Measurements from ENCODE around the gene GRM8.

The GRM8 gene

DNA sequence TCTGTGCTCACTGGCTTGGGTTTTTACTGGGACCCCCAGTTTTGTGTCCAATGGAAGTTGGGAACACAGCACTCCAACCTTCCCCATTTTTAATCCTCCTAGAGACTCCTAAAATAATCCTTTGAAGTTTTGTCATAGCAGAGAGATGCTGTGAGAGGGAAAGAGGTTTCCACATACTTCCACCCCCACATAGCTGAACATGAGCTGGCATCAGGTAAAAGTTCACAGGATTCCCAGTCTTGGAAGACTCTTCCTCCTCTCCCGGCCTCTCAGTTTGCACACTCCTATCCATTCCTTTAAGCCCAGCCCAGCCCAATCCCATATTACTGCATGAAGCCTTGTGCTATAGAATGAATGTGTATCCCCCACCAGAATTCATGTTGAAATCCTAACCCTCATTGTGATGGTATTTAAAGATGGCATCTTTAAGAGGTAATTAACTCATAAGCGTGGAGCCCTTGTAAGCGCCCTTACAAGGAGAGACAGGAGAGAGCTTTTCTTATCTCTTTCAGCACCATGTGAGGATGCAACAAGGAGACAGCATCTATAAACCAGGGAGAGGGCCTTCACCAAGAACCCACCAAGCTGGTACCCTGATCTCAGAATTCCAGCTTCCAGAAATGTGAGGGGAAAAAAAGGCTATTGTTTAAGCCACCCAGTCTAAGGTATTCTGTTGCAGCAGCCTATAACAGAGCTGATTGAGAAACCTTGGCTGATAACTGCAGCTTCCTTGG, 22.4 kb downstream of the GRM8 start:
- DNase-seq, result no peak

GRCh38 chr7:127226685-127227374, 25.9 kb downstream of the GRM8 start:
- DNase-seq, result no peak

DNA sequence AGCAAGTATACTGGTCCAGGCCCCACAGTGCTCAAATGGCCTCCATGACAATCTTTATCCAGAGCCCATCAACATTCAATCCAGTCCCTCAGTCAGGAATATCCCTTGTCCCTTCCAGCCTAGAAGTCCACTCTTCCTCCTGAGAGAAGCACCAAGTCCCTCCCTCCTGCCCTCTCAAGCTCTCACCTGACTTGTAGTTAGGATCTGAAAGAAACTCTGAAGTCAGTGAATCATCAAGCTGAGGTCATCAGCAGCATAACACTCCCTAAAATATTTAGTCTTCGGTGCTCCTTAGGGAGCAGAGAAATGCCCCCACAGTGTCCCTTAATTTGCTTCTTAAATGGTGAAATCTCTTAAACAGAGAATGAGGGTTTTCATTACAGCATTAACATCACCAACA, 31.0 kb downstream of the GRM8 start:
- no peak for DNase-seq

GRCh38 chr7:127214956-127215718, 37.6 kb downstream of the GRM8 start:
- DNase-seq, result no peak

DNA sequence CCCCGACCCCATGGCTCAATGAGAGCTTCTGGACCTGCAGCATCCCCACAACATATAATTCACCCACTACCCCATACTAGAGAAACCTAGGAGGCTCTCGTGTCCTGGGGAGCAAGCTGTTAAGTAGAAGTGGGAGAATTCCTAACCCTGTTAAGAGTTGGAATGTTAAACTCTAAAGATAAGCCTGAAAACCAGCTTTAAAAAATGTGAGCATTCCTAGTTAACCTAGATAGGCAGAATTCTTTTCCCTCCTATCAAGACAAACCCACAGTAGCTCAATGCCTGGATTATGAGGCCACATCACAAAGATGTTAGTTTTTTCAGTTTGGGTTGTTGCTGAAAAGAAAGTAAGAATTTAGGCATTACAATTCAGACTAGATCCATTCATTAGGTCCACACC, 42.9 kb downstream of the GRM8 start:
- DNase-seq, result no peak

DNA sequence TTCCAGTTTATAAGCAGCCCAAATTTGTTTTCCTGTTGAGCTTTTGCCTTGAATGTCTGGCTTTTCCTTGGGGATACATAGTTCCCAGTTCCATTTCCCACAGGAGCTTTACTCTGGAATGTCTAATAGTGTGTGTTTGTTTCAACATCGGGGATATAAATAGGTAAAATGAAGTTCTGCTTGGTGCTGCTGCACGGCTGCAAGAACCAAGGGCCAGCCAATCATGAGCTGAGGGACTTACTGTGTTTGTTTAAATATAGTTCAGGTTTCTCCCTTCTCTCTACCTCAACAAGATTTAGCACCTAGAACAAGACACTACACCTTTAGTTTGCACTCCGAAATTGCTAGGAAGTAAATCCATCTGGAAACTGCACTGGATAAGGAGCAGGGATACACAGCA, 43.9 kb downstream of the GRM8 start:
- DNase-seq, result no peak

DNA sequence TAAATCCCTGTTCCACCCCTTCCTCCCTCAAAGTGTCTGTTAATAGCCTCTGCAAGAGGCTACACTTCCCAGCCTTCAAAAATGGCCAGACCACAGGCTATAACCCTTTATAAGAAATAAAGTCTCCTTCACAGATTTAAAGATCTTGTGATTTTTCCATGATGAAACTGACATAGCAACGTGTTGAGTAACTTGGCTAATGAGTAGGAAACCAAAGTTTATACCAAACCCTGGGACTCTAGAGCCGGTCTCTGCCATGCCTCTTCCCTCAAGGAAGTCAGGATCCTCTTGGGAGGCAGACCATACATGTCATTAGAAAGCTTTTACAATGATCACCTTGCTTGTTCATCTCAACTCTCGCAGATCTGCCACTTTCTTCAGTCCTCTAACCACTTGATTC, 44.4 kb downstream of the GRM8 start:
- no peak for DNase-seq

DNA sequence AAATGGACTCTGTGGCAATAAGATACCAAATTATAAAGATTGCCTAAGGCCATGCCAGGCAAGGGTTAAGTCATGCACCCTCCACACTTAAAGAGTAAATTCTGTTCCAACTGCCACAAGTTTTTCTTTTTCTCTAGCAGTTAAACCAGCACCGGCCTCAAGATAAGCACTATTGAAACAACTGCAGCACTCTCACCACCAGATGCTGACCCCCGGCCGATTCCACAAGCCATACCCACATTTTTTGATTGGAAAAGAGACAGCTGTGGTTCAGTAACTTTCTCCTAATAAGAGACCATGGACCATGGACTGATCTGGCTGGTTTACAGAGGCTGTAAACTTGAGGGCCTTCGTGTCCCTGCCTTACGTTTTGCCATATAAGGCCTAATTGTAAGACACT, 44.9 kb downstream of the GRM8 start:
- no peak for DNase-seq

DNA sequence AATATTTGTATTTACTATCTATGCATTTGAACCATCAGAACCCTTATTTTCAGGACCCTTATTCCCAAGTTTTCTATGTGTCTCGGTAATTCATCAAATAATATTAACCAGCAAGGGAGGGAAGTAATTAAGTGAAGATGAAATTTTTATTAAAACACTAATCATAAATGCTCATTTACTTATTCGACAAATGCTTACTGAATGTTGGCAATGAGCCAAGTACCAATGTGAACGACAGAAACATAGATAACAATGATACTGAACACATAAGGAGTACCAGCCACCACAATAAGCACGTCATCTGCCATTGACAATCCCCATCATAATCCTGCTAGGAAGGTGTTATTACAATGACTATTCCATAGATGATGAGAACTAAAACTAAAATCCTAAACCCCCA, 45.5 kb downstream of the GRM8 start:
- no peak for DNase-seq

DNA sequence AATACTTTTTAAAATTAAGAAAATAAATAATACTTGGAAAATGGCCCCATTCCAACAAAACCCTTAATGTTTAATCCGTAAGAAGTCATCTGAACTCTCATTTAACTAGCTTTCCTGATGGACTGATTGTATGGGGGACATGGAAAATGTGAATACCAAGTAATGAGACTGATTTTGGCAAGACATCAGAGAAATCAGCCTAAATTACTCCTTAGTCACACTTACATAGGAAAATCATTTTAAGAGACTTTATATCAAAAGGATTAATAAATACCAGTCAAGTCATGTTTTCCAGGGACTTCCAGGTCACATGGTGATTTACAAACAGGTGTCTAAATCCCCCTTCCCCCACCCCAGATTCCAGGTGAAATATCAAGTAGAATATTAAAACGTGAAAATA, 58.2 kb downstream of the GRM8 start:
- no peak for DNase-seq

DNA sequence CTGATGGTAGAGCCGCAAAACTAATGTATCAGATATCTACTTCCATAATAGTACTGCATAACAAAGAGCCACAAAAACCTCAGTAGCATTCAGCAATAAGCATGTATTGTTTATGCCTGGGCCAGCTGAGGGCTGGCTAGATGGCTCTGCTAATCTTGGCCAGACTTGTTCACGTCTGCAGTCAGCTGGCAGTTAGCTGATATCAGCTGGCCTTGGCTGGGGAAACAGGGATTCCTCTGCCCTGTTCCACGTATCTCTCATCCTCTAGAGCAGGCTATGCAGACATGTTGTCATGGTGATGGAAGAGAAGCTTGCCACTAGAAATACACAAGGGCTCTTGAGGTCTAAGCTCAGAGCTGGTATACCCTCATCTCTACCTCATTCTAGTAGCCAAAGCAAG, 62.9 kb downstream of the GRM8 start:
- DNase-seq, result no peak

DNA sequence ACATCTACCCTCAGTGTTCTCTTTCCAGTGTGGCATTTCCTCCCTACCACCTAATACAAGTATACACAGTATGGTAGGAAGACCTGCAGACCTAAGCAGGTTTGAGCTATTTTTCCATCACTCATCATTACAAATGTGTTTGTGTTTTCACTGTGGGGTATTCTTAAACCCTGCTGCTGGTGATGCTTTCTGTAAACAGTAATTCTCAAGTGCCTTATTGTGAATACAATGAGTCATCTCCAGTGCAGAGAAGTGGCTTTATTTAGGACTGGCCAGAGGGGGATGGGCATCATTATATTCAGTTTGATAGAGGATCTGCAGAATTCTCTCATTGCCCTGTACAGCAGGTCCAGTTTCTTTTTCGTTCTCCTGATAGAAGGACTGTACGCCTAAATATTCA, 63.7 kb downstream of the GRM8 start:
- DNase-seq, result no peak

DNA sequence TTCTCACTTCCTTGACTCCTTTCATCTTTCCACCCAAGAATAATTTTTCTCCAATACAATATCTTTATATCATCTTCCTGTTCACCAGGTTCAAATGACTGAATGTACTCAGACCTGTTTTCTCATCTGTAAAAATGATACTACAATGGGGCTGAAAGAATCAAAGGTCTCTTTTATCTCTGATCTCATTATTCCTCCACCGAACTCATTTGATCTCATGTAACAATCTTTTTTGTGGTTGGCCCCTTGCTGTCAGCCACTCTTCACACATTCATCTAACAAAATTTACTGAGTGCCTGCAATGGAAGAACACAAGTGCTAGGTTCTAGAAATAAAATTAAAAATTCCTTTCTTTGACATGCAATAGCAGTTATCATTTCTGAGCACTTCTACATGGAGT, 65.0 kb downstream of the GRM8 start:
- DNase-seq, result no peak

DNA sequence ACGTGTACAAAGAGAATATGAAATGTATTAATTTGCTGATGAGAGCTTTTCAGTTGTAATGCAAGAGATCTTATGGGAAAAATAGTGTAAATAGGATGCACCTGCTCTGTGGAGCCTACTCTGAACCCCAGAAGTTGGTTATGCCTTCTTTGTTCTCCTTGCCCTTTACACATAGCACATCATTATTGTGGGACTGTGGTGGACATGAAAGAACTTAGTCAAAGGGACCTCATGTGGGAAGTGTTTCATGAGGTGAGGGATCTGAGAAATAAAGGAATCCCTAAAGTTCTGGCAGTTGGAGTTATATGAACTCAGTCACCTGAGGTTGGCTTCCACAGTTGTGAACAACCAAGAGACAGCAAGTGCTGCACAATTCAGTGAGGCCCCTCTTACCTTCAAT, 66.1 kb downstream of the GRM8 start:
- DNase-seq, result no peak

- no peak for DNase-seq
Observed at GRCh38 chr7:127177156-127177555, 75.6 kb downstream of the GRM8 start.

DNA sequence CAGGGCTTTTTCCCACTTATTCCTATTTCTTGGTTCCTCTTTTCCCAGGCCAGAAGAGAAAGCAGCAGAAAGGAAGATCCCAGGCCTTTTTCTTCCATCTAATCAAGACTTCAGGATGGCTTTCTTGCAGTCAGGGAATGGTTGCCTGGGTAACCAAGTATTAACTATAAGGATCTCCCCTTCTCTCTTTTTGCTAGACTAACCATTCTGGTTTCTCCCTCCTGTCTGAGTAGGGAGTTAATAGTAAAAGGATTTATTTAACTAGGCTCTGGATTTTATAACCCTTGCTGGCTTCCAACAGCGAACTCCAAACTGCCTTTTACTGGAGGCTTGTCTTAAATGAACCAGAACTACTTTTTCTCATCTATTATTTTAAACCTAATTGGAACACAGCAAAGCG, 90.4 kb downstream of the GRM8 start:
- no peak for DNase-seq

- DNase-seq, result peak; percentile 1
Observed at GRCh38 chr7:127158659-127159058, 94.1 kb downstream of the GRM8 start.

GRCh38 chr7:127154958-127155357, 97.8 kb downstream of the GRM8 start:
- DNase-seq, result no peak

DNA sequence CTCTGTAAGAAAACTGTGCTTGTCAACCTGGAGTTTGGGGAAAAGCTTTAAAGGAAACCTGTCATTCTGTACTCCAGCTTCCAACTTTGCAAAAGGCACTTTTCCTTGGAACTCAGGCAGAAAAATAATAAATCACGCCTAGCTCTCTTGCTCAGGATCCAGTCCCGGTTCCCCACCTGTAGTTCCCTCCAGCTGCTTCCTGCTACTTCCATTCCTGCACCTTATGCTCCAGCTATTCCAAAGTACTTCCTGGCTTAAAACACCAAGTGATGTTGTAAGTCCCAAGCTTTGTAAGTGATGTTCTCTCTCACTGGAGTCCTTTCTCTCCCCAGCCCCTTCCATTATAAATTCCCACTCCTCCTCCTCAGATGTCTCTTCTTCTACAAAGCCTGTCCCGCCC, 98.6 kb downstream of the GRM8 start:
- no peak for DNase-seq

GRCh38 chr7:127153315-127153714, 99.4 kb downstream of the GRM8 start:
- no peak for DNase-seq

DNA sequence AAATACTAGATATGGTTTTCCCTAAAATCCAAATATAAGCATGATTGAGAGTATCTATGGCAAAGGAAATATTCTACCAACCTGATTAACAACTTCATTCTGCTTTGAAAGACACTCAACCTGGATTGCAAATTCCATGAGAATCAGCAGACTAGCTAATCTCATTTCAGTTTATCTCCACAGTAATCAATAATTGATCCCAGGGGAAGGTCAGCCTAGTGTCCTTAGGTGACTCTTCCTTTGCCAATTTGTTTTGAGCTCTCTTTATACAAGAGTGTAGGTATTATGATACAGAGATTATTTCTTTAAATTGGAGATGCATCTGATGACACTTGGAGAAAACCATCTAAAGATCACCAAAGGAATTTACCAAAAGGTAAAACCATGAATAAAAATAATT, 100.3 kb downstream of the GRM8 start:
- no peak for DNase-seq

GRCh38 chr7:127151379-127151778, 101.4 kb downstream of the GRM8 start:
- DNase-seq, result no peak

- DNase-seq, result no peak
Observed at GRCh38 chr7:127150543-127150942, 102.2 kb downstream of the GRM8 start.
